ENCODE data around the gene USP32.
"Not testable (repeated sequence)": the region's sequence is repeated elsewhere in the genome, so short reads cannot be mapped to it uniquely, and the experiment has no call there.

- TF ChIP-seq CTCF (IDR thresholded peaks at IDR 0.05; ENCODE audit: low read depth, low read length, missing input control); YY1 (IDR thresholded peaks at IDR 0.05); GABPA (IDR thresholded peaks at IDR 0.05 in 1 of 2, conservative IDR thresholded peaks at IDR 0.05 in 1 of 2); RAD21 (IDR thresholded peaks at IDR 0.05); TAF1 (conservative IDR thresholded peaks at IDR 0.05); MAX (IDR thresholded peaks at IDR 0.05); JUND (IDR thresholded peaks at IDR 0.05): not testable (repeated sequence)
- TF ChIP-seq, protein P1, sequence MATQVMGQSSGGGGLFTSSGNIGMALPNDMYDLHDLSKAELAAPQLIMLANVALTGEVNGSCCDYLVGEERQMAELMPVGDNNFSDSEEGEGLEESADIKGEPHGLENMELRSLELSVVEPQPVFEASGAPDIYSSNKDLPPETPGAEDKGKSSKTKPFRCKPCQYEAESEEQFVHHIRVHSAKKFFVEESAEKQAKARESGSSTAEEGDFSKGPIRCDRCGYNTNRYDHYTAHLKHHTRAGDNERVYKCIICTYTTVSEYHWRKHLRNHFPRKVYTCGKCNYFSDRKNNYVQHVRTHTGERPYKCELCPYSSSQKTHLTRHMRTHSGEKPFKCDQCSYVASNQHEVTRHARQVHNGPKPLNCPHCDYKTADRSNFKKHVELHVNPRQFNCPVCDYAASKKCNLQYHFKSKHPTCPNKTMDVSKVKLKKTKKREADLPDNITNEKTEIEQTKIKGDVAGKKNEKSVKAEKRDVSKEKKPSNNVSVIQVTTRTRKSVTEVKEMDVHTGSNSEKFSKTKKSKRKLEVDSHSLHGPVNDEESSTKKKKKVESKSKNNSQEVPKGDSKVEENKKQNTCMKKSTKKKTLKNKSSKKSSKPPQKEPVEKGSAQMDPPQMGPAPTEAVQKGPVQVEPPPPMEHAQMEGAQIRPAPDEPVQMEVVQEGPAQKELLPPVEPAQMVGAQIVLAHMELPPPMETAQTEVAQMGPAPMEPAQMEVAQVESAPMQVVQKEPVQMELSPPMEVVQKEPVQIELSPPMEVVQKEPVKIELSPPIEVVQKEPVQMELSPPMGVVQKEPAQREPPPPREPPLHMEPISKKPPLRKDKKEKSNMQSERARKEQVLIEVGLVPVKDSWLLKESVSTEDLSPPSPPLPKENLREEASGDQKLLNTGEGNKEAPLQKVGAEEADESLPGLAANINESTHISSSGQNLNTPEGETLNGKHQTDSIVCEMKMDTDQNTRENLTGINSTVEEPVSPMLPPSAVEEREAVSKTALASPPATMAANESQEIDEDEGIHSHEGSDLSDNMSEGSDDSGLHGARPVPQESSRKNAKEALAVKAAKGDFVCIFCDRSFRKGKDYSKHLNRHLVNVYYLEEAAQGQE (IDR thresholded peaks at IDR 0.05): not testable (repeated sequence)
- TF ChIP-seq, protein P2, sequence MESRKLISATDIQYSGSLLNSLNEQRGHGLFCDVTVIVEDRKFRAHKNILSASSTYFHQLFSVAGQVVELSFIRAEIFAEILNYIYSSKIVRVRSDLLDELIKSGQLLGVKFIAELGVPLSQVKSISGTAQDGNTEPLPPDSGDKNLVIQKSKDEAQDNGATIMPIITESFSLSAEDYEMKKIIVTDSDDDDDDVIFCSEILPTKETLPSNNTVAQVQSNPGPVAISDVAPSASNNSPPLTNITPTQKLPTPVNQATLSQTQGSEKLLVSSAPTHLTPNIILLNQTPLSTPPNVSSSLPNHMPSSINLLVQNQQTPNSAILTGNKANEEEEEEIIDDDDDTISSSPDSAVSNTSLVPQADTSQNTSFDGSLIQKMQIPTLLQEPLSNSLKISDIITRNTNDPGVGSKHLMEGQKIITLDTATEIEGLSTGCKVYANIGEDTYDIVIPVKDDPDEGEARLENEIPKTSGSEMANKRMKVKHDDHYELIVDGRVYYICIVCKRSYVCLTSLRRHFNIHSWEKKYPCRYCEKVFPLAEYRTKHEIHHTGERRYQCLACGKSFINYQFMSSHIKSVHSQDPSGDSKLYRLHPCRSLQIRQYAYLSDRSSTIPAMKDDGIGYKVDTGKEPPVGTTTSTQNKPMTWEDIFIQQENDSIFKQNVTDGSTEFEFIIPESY (IDR thresholded peaks at IDR 0.05): not testable (repeated sequence)
Observed at GRCh38 chr17:60208302-60208701, 183.6 kb downstream of the USP32 start.
